Chondrocyte (in vitro differentiated cells): ENCODE measurements around the gene TMEM116. TPM values are rescaled to one million over a fixed set of nuclear protein-coding genes. Genes with fewer than 3 reads are reported as not detected.

Experiments used
- DNase-seq: peaks from one replicate; pipeline ENCODE4 v3.0.0; 2021; ENCODE audit warnings: mixed read lengths, low spot score
- H3K27ac Mint-ChIP-seq: one replicate; pipeline ENCODE4 v1.8.0; 2021; ENCODE audit warnings: mild to moderate bottlenecking, moderate library complexity, mixed read lengths; ENCODE audit not compliant: unreplicated experiment
- H3K27me3 Mint-ChIP-seq: 2 replicates; pipeline ENCODE4 v1.8.0; 2021; ENCODE audit warnings: low read depth, mixed read lengths
- H3K36me3 Mint-ChIP-seq: 2 replicates; pipeline ENCODE4 v1.8.0; 2021; ENCODE audit warnings: low read depth, mixed read lengths
- H3K4me1 Mint-ChIP-seq: 2 replicates; pipeline ENCODE4 v1.8.0; 2021; ENCODE audit warnings: low read depth, mild to moderate bottlenecking, mixed read lengths
- H3K4me3 Mint-ChIP-seq: one replicate; pipeline ENCODE4 v1.8.0; 2021; ENCODE audit warnings: mild to moderate bottlenecking, moderate library complexity, mixed read lengths; ENCODE audit not compliant: unreplicated experiment
- H3K9me3 Mint-ChIP-seq: 2 replicates; pipeline ENCODE4 v1.8.0; 2021; ENCODE audit warnings: low read depth, mixed read lengths
- CTCF ChIP-seq: fragments of 200-600 bp; sonication (generic); IDR thresholded peaks from 2 replicates; pipeline ENCODE4 v1.5.0; 2021; ENCODE audit warnings: antibody characterized with exemption, mild to moderate bottlenecking, moderate library complexity
- total RNA-seq: library from RNA; stranded (reverse); gene quantifications from 3 replicates; pipeline ENCODE4 v1.2.1, GENCODE V29; 2021

Gene TMEM116
- total RNA-seq, 1 donor from 2014 or later = 8.4 TPM

- H3K27ac Mint-ChIP-seq = peak overlapping the region; percentile 36
- DNase-seq = no peak
- no peak for TF ChIP-seq CTCF
- peaks cover 4% of the 10 kb centered on the region for H3K4me1 Mint-ChIP-seq
- H3K27me3 Mint-ChIP-seq = no peaks in the 10 kb centered on the region
- peaks cover 5% of the 10 kb centered on the region for H3K9me3 Mint-ChIP-seq
- no peak overlapping the region for H3K4me3 Mint-ChIP-seq
- H3K36me3 Mint-ChIP-seq = peaks cover 2% of the 10 kb centered on the region
Observed at GRCh38 chr12:111981987-111982386, 31.0 kb downstream of the TMEM116 start.

- Mint-ChIP-seq H3K9me3 (peaks cover 5% of the 10 kb centered on the region), H3K4me3 (no peak overlapping the region), H3K36me3 (peaks cover 2% of the 10 kb centered on the region), H3K27ac (no peak overlapping the region), H3K4me1 (peaks cover 10% of the 10 kb centered on the region), H3K27me3 (no peaks in the 10 kb centered on the region)
- DNase-seq = no peak
- TF ChIP-seq CTCF = no peak
Observed at GRCh38 chr12:111980598-111980997, 32.4 kb downstream of the TMEM116 start.

GRCh38 chr12:111978545-111978944 is 34.4 kb downstream of the TMEM116 start:
- no peak overlapping the region for H3K27ac Mint-ChIP-seq
- TF ChIP-seq CTCF = no peak
- H3K4me1 Mint-ChIP-seq = peaks cover 10% of the 10 kb centered on the region
- H3K9me3 Mint-ChIP-seq = peaks cover 5% of the 10 kb centered on the region
- peaks cover 2% of the 10 kb centered on the region for H3K36me3 Mint-ChIP-seq
- DNase-seq = no peak
- no peak overlapping the region for H3K4me3 Mint-ChIP-seq
- H3K27me3 Mint-ChIP-seq = no peaks in the 10 kb centered on the region

GRCh38 chr12:111976860-111977259 is 36.1 kb downstream of the TMEM116 start:
- peaks cover 9% of the 10 kb centered on the region for H3K9me3 Mint-ChIP-seq
- peaks cover 2% of the 10 kb centered on the region for H3K36me3 Mint-ChIP-seq
- peaks cover 9% of the 10 kb centered on the region for H3K4me1 Mint-ChIP-seq
- no peak for TF ChIP-seq CTCF
- no peak overlapping the region for H3K4me3 Mint-ChIP-seq
- no peak overlapping the region for H3K27ac Mint-ChIP-seq
- no peaks in the 10 kb centered on the region for H3K27me3 Mint-ChIP-seq
- no peak for DNase-seq

GRCh38 chr12:111976291-111976690 is 36.7 kb downstream of the TMEM116 start:
- no peaks in the 10 kb centered on the region for H3K27me3 Mint-ChIP-seq
- no peak for DNase-seq
- no peak for TF ChIP-seq CTCF
- peaks cover 8% of the 10 kb centered on the region for H3K4me1 Mint-ChIP-seq
- peaks cover 9% of the 10 kb centered on the region for H3K9me3 Mint-ChIP-seq
- H3K27ac Mint-ChIP-seq = no peak overlapping the region
- peaks cover 2% of the 10 kb centered on the region for H3K36me3 Mint-ChIP-seq
- no peak overlapping the region for H3K4me3 Mint-ChIP-seq
